GM12864 (cell line): ENCODE results near the gene BTAF1.
"Not testable (repeated sequence)": the region's sequence is repeated elsewhere in the genome, so short reads cannot be mapped to it uniquely, and the experiment has no call there.

ENCODE experiments used
- DNase-seq: peaks from one replicate; pipeline ENCODE4 v3.0.0-alpha.2; 2011; ENCODE audit warnings: low read depth
- H3K4me3 ChIP-seq: 2 replicates; pipeline ENCODE4 v1.5.1; 2011; ENCODE audit warnings: mild to moderate bottlenecking, low read depth, low read length, control low read depth
- TF ChIP-seq, protein P1 (sequence below): IDR thresholded peaks from 2 replicates; pipeline ENCODE4 v1.5.1; 2011; ENCODE audit warnings: low read depth, mild to moderate bottlenecking, moderate library complexity, low read length, control low read depth, inconsistent platforms; ENCODE audit errors: missing control alignments

BTAF1 gene

DNA sequence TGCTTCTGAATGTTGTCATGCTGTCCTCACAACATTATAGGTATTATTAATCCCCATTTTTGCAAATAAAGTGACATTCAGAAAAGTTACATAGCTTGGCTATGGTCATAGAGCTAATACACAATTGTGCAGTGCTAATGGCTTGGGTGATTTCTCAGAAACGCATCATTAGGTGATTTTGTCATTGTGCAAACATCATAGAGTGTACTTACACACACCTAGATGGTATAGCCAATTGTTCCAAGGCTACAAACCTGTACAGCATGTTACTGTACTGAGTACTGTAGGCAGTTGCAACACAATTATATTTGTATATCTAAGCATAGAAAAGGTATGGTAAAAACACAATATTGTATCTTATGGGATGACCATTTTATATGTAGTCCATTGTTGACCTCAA, 91.0 kb downstream of the BTAF1 start:
- TF ChIP-seq, protein P1, sequence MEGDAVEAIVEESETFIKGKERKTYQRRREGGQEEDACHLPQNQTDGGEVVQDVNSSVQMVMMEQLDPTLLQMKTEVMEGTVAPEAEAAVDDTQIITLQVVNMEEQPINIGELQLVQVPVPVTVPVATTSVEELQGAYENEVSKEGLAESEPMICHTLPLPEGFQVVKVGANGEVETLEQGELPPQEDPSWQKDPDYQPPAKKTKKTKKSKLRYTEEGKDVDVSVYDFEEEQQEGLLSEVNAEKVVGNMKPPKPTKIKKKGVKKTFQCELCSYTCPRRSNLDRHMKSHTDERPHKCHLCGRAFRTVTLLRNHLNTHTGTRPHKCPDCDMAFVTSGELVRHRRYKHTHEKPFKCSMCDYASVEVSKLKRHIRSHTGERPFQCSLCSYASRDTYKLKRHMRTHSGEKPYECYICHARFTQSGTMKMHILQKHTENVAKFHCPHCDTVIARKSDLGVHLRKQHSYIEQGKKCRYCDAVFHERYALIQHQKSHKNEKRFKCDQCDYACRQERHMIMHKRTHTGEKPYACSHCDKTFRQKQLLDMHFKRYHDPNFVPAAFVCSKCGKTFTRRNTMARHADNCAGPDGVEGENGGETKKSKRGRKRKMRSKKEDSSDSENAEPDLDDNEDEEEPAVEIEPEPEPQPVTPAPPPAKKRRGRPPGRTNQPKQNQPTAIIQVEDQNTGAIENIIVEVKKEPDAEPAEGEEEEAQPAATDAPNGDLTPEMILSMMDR, result no peak
- no peak for DNase-seq
- H3K4me3 ChIP-seq, result no peak overlapping the region

DNA sequence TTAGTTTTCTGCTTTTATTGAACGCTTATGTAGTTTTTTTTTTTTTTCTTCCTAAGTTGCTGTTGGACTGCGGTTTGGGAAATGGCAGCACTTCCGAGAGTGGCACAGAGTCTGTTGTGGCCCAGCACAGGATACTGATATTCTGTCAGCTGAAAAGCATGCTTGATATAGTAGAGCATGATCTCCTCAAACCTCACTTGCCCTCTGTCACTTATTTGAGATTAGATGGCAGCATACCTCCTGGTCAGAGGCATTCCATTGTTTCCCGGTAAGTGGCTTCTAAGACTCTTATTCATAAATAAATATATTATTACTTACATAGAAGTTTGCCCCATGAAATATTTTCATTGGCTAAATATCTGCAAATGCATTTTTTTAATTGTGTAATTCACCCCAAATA, 101.1 kb downstream of the BTAF1 start:
- H3K4me3 ChIP-seq, result no peak overlapping the region
- TF ChIP-seq, protein P1, result no peak
- DNase-seq, result no peak

DNA sequence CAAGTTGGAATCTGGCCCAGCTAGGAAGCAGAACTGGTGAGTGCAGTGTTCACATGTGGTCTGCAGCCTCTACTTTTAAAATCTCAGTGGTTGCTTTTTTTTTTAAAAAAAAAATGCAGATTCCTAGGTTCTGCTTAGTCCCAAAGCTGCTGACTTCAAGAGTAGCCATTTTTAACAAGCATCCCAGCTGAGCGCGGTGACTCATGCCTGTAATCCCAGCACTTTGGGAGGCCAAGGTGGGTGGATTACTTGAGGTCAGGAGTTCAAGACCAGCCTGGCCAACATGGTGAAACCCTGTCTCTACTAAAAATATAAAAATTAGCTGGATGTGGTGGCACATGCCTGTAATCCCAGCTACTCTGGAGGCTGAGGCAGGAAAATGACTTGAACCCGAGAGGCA, 101.8 kb downstream of the BTAF1 start:
- not testable (repeated sequence) for H3K4me3 ChIP-seq, DNase-seq

GRCh38 chr10:92027141-92027540, 103.6 kb downstream of the BTAF1 start:
- TF ChIP-seq, protein P1, result no peak
- no peak for DNase-seq
- no peak overlapping the region for H3K4me3 ChIP-seq

DNA sequence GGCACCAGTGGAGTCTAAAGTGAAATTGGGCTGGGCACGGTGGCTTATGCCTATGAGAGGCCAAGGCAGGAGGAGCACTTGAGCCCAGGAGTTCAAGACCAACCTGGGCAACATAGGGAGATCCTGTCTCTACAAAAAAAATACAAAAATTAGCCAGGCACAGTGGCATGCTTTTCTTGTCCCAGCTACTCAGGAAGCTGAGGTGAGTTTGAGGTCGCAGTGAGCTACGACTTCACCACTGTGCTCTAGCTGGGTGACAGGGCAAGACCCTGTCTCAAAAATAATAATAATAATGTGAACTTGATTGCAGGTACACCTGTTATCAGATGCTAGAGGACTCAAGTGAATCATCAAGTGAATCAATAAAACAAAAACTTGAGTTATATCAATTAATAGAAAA, 108.0 kb downstream of the BTAF1 start:
- TF ChIP-seq, protein P1, result no peak
- no peak overlapping the region for H3K4me3 ChIP-seq
- no peak for DNase-seq

DNA sequence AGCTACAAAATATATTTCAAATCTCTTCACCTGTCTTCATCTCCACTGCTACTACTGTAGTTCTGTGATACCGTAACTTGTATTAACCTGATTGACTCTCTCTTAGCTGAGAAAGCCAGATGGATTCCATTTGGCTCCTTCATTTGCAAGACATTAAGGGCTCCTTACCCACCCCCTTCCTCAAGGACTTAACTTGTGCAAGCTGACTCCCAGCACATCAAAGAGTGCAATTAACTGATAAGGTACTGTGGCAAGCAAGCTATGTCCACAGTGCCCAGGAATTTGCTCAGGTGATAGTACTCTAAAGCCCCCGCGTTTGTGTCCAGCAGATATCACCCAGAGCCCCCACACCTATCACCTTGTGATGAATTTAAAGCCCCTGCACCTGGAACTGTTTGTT, 109.5 kb downstream of the BTAF1 start:
- H3K4me3 ChIP-seq, DNase-seq: not testable (repeated sequence)

DNA sequence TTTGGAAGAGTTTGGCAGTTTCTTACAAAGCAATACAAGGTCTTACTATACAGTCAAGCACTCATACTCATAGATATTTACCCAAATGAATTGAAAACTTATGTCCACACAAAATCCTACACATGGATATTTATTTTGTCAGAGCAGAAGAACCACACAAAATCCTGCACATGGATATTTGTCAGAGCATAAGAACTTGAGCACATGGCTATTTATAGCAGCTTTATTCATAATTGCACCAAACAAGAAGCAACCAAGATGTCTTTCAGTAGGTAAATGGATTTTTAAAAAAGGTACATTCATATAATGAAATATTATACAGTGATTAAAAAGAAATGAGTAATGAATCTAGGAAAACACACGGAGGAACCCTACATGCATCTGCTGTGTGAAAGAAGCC, 115.4 kb downstream of the BTAF1 start:
- TF ChIP-seq, protein P1, result no peak
- no peak for DNase-seq
- no peak overlapping the region for H3K4me3 ChIP-seq

DNA sequence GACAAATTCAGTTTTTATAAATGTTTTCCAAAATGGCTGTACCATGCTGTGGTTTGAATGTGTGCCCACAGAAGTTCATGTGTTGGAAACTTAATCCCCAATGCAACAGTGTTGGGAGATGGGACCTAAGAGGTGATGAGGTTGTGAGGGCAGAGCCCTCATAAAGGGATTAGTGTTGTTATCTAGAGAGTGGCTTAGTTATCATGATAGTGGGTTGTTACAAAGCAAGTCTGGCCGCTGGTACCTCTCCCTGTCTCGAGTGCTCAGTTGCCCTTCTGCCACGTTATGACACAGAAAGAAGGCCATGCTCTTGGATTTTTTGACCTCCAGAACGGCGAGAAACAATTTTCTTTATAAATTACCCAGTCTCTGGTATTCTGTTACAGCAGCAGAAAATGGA, 119.0 kb downstream of the BTAF1 start:
- no peak for DNase-seq
- H3K4me3 ChIP-seq, result no peak overlapping the region
- TF ChIP-seq, protein P1, result no peak
